Measurements from ENCODE around the gene SUMO3.

The SUMO3 gene

GRCh38 chr21:44758781-44759627, 58.9 kb downstream of the SUMO3 start:
- no peak for DNase-seq

GRCh38 chr21:44758141-44758561, 59.7 kb downstream of the SUMO3 start:
- DNase-seq: no peak

GRCh38 chr21:44757731-44758130, 60.1 kb downstream of the SUMO3 start:
- no peak for DNase-seq

GRCh38 chr21:44756423-44757185, 61.3 kb downstream of the SUMO3 start:
- DNase-seq: no peak

Measured in stimulated activated CD4-positive, alpha-beta T cell treated with anti-CD3 and anti-CD28 coated beads, Interleukin-4, amount 100 ng/mL, for 4 hours (primary cell).